Tibial artery (tissue), 4 donors: ENCODE results near the gene CDH26.

Experiments
- DNase-seq, 2 donors: peaks; one replicate each; pipeline ENCODE4 v3.0.0-alpha.2; 2019
- H3K27ac ChIP-seq, 2 donors: fragments of 200-600 bp; sonication (generic) in 1 of 2; 1 replicate in 1 of 2; 2 replicates in 1 of 2; pipeline ENCODE4 v1.5.1; 2018 to 2019; ENCODE audit warnings: mild to moderate bottlenecking in 1 of 2
- H3K27me3 ChIP-seq, 2 donors: fragments of 200-600 bp; sonication (generic) in 1 of 2; one replicate each; pipeline versions ENCODE4 v1.5.1 to v1.6.0; 2016 to 2019
- H3K36me3 ChIP-seq, 3 donors: fragments of 200-600 bp; sonication (generic) in 2 of 3; one replicate each; pipeline ENCODE4 v1.5.1; 2016 to 2019; ENCODE audit warnings: mild to moderate bottlenecking in 2 of 3
- H3K4me1 ChIP-seq, 4 donors: fragments of 200-600 bp; sonication (generic) in 2 of 4; 1 replicate in 3 of 4; 2 replicates in 1 of 4; pipeline ENCODE4 v1.5.1; 2016 to 2019
- H3K4me3 ChIP-seq, 2 donors: fragments of 200-600 bp; sonication (generic) in 1 of 2; 1 replicate in 1 of 2; 2 replicates in 1 of 2; pipeline ENCODE4 v1.5.1; 2018 to 2019; ENCODE audit warnings: mild to moderate bottlenecking in 2 of 2
- H3K9me3 ChIP-seq, 3 donors: fragments of 200-600 bp; sonication (generic) in 1 of 3; one replicate each; pipeline ENCODE4 v1.5.1; 2016 to 2019
- intact Hi-C: fragments of 100-400 bp; cut with DNase I; formaldehyde crosslinking; loops from one replicate; pipeline ENCODE4 v1.15.0; 2023; ENCODE audit warnings: low total_unique reads
- TF ChIP-seq, protein P1 (sequence below), 2 experiments: fragments of 200-600 bp in 1 of 2; fragments of 450-650 bp in 1 of 2; IDR thresholded peaks; one replicate each; pipeline ENCODE4 v1.5.1; 2017 to 2019; ENCODE audit warnings: antibody characterized with exemption in 2 of 2, mild to moderate bottlenecking in 1 of 2, moderate library complexity in 1 of 2

The CDH26 gene

DNA sequence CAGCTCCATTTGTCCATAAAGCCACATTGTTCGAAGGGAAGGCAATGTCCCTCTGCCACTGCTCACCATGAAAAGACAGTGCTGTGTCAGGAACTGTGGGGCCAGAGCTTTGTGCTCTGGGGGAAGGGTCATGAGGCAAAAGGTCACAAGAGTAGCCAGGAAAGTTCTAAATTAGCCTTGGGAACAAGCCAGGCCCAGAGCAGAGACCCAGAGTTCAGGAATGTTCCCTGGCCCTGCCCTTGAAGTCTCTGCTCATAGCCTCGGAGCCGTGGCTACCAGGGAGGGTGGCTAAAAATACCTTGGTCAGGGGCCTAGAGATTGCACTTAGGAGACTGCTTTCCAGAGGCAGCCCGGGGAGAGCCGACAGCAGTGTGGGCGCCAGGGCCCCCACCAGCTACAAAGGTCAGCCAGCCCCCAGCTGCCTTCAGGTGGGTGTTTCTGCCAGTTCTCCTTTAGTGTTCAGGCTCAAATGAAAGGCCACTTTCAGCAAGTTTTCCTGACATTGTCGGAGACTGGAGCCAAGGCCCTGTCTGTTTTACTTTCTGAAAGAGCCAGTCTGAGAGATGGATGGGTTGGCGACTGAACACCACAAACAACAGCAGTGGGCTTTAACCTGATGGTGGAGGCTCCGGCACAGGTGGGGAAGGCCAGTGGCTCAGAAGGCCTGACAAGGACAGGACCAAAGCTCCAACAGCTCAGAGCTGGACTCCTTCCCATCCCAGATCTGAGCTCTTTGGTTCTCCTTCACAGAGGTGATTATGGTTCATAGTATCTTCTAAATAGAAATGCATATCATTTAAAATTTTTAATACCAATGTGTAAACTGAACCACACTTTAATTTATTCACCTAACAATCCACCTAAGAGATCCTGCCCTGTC lies 76.2 kb downstream of the CDH26 start:
- no peak for DNase-seq
- intact Hi-C loops: no loop called here
- no peak overlapping the region for H3K4me3 ChIP-seq
- no peaks in the 10 kb centered on the region for H3K36me3 ChIP-seq
- H3K27ac ChIP-seq: peak overlapping the region; percentile 50 to 56
- peaks cover 0 to 19% (median 9%) of the 10 kb centered on the region in 4 donors for H3K4me1 ChIP-seq
- no peaks in the 10 kb centered on the region for H3K9me3 ChIP-seq
- TF ChIP-seq, protein P1, sequence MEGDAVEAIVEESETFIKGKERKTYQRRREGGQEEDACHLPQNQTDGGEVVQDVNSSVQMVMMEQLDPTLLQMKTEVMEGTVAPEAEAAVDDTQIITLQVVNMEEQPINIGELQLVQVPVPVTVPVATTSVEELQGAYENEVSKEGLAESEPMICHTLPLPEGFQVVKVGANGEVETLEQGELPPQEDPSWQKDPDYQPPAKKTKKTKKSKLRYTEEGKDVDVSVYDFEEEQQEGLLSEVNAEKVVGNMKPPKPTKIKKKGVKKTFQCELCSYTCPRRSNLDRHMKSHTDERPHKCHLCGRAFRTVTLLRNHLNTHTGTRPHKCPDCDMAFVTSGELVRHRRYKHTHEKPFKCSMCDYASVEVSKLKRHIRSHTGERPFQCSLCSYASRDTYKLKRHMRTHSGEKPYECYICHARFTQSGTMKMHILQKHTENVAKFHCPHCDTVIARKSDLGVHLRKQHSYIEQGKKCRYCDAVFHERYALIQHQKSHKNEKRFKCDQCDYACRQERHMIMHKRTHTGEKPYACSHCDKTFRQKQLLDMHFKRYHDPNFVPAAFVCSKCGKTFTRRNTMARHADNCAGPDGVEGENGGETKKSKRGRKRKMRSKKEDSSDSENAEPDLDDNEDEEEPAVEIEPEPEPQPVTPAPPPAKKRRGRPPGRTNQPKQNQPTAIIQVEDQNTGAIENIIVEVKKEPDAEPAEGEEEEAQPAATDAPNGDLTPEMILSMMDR (IDR thresholded peaks at IDR 0.05): no peak
- H3K27me3 ChIP-seq: no peaks in the 10 kb centered on the region

DNA sequence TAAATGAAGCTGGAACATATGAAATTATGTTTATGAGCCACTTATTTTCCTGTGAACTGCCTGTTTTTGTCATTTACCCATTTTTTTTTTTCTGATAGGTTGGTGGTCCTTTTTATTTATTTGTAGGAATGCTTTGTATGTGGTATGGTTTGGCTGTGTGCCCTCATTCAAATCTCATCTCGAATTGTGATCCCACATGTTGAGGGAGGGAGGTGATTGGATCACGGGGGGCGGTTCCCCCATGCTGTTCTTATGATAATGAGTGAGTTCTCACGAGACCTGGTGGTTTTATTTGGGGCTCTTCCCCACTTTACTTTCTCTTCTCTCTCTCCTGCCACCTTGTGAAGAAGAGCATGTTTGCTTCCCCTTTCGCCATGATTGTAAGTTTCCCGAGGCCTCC lies 77.3 kb downstream of the CDH26 start:
- no peaks in the 10 kb centered on the region for H3K27me3 ChIP-seq
- intact Hi-C loops: no loop called here
- no peaks in the 10 kb centered on the region for H3K36me3 ChIP-seq
- H3K4me3 ChIP-seq: no peak overlapping the region
- H3K4me1 ChIP-seq: peaks cover 0 to 19% (median 9%) of the 10 kb centered on the region in 4 donors
- no peak for DNase-seq
- H3K27ac ChIP-seq: no peak overlapping the region
- no peaks in the 10 kb centered on the region for H3K9me3 ChIP-seq
- TF ChIP-seq, protein P1 (IDR thresholded peaks at IDR 0.05): no peak

DNA sequence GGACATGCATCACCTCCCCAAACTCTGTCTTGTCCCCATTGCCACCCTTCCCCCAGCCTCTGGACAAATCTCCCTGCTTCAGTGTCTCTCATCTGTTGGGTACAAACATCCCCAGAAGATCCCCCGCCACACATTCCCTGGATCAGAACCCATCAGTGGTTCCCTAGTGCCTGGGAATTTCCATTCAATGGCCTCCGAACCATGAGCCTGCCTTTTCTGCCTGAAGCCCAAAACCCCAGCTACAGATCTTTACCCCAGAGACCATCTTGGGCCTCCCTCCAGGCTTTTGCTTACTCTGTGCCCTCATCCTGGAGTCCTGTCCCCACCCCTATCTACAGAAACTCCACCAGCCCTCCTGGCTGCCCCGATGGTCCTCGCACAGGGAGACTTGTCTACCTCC lies 78.1 kb downstream of the CDH26 start:
- Histone ChIP-seq H3K36me3 (no peaks in the 10 kb centered on the region), H3K4me3 (no peak overlapping the region), H3K9me3 (no peaks in the 10 kb centered on the region), H3K27ac (no peak overlapping the region), H3K4me1 (peaks cover 0 to 19% (median 9%) of the 10 kb centered on the region in 4 donors), H3K27me3 (no peaks in the 10 kb centered on the region)
- intact Hi-C loops: no loop called here
- TF ChIP-seq, protein P1 (IDR thresholded peaks at IDR 0.05): no peak
- no peak for DNase-seq

DNA sequence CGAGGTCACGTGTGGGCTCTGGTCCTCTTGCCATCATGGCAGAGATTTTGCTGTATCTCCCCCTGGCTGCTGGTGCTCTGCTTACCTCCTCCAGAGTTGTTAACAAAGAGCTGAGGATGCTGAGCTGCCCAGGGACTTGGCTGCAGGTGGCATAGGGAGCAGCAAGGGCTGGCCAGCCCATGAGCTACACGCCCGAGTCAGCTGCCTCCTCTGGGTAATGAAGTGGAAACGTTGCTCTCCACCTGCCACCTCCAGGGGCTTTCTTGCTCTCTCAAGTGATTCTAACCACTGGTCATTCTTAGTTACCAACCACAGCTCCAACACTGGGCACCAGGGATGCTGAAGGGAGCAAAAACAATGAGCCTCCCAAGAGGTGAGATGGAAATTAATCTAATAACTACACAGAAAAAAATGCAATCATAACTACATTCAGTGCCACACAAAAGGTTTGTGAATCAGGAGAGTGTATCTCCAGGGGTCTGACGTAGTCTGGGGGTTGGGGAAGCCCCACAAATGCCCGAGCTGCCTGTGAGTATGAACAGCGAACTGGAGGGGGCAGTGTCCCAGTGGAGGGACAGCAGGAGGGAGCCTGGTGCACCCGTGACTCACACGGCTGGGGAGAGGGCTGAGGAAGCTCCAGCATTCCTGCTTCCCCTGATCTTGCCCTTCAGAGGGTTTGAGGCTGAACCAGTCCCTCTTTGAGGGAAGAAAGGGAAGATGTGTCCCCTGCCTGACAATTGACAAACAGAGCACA lies 78.7 kb downstream of the CDH26 start:
- no peaks in the 10 kb centered on the region for H3K27me3 ChIP-seq
- H3K4me3 ChIP-seq: no peak overlapping the region
- DNase-seq: no peak
- peaks cover 0 to 19% (median 9%) of the 10 kb centered on the region in 4 donors for H3K4me1 ChIP-seq
- H3K27ac ChIP-seq: no peak overlapping the region
- TF ChIP-seq, protein P1 (IDR thresholded peaks at IDR 0.05): no peak
- intact Hi-C loops: no loop called here
- no peaks in the 10 kb centered on the region for H3K36me3 ChIP-seq
- H3K9me3 ChIP-seq: no peaks in the 10 kb centered on the region

DNA sequence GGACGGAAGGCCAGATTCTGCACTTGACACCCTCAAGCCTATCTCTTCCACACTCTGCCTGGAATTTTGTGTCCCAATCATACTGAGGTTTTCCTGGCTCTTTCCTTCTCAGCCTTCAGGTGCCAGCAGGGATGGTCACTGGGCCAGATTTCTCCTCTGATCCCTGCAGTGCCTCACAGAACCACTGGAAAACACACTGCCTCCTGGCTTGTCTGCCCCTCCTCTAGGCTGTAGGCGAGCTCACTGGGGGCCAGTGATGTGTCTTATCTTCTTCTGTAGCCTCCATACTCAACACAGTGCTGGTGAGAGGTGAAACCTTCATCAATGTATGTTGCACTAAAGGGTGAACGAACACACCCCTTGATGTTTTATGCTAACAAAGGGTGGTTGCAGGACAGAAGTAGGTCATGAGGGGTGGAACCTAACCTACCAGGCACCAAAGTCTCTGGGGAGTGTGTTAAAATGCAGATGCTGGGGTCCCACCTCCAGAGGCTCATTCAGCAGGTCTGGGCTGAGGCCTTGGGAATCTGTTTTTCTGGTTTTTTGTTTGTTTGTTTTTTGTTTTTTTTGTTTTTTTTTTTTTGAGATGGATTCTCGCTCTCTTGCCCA lies 80.3 kb downstream of the CDH26 start:
- H3K4me1 ChIP-seq: peaks cover 0 to 19% (median 9%) of the 10 kb centered on the region in 4 donors
- intact Hi-C loops: no loop called here
- no peak overlapping the region for H3K4me3 ChIP-seq
- TF ChIP-seq, protein P1 (IDR thresholded peaks at IDR 0.05): no peak
- DNase-seq: no peak
- H3K9me3 ChIP-seq: no peaks in the 10 kb centered on the region
- no peaks in the 10 kb centered on the region for H3K36me3 ChIP-seq
- H3K27ac ChIP-seq: no peak overlapping the region
- H3K27me3 ChIP-seq: no peaks in the 10 kb centered on the region
